Measurements from ENCODE around the gene EPHA4.

Gene EPHA4

GRCh38 chr2:221410487-221410886, 161.6 kb downstream of the EPHA4 start:
- Histone ChIP-seq H3K9me3 (ENCODE audit: control insufficient read depth, insufficient read depth, low read length) (no peaks in the 10 kb centered on the region), H3K27ac (ENCODE audit: low read length) (no peak overlapping the region), H3K36me3 (ENCODE audit: control insufficient read depth, insufficient read depth, low read length) (no peaks in the 10 kb centered on the region), H3K27me3 (ENCODE audit: control insufficient read depth, insufficient read depth, low read length) (no peaks in the 10 kb centered on the region), H3K4me3 (ENCODE audit: low read length) (no peak overlapping the region), H3K4me1 (ENCODE audit: control insufficient read depth, insufficient read depth, low read length) (no peaks in the 10 kb centered on the region)
- DNase-seq (ENCODE audit: low read depth, low spot score): no peak
- WGBS (ENCODE audit: insufficient coverage, insufficient read length): no CpG with 5 or more reads among the region's 4 CpGs

GRCh38 chr2:221407765-221408164, 164.3 kb downstream of the EPHA4 start:
- no peaks in the 10 kb centered on the region for H3K9me3 ChIP-seq (ENCODE audit: control insufficient read depth, insufficient read depth, low read length)
- no peaks in the 10 kb centered on the region for H3K27me3 ChIP-seq (ENCODE audit: control insufficient read depth, insufficient read depth, low read length)
- WGBS (ENCODE audit: insufficient coverage, insufficient read length): no CpG with 5 or more reads among the region's 5 CpGs
- no peak for DNase-seq (ENCODE audit: low read depth, low spot score)
- H3K36me3 ChIP-seq (ENCODE audit: control insufficient read depth, insufficient read depth, low read length): no peaks in the 10 kb centered on the region
- H3K4me1 ChIP-seq (ENCODE audit: control insufficient read depth, insufficient read depth, low read length): no peaks in the 10 kb centered on the region
- H3K4me3 ChIP-seq (ENCODE audit: low read length): no peak overlapping the region
- H3K27ac ChIP-seq (ENCODE audit: low read length): no peak overlapping the region

- DNase-seq (ENCODE audit: low read depth, low spot score): no peak
These were observed 166.6 kb downstream of the EPHA4 start for GRCh38 chr2:221405521-221405920.

GRCh38 chr2:221402072-221402471, 170.0 kb downstream of the EPHA4 start:
- Histone ChIP-seq H3K27me3 (ENCODE audit: control insufficient read depth, insufficient read depth, low read length) (no peaks in the 10 kb centered on the region), H3K4me3 (ENCODE audit: low read length) (no peak overlapping the region), H3K9me3 (ENCODE audit: control insufficient read depth, insufficient read depth, low read length) (no peaks in the 10 kb centered on the region), H3K36me3 (ENCODE audit: control insufficient read depth, insufficient read depth, low read length) (no peaks in the 10 kb centered on the region), H3K27ac (ENCODE audit: low read length) (no peak overlapping the region), H3K4me1 (ENCODE audit: control insufficient read depth, insufficient read depth, low read length) (no peaks in the 10 kb centered on the region)
- WGBS (ENCODE audit: insufficient coverage, insufficient read length): no CpG with 5 or more reads among the region's 1 CpG
- DNase-seq (ENCODE audit: low read depth, low spot score): no peak

More at GRCh38 chr2:221405521-221405920, 166.6 kb downstream of the EPHA4 start:
- no peak overlapping the region for H3K27ac ChIP-seq (ENCODE audit: low read length)
- no peaks in the 10 kb centered on the region for H3K27me3 ChIP-seq (ENCODE audit: control insufficient read depth, insufficient read depth, low read length)
- no peak overlapping the region for H3K4me3 ChIP-seq (ENCODE audit: low read length)
- H3K9me3 ChIP-seq (ENCODE audit: control insufficient read depth, insufficient read depth, low read length): no peaks in the 10 kb centered on the region
- no peaks in the 10 kb centered on the region for H3K4me1 ChIP-seq (ENCODE audit: control insufficient read depth, insufficient read depth, low read length)
- H3K36me3 ChIP-seq (ENCODE audit: control insufficient read depth, insufficient read depth, low read length): no peaks in the 10 kb centered on the region

- H3K4me3 ChIP-seq (ENCODE audit: low read length): no peak overlapping the region
- no peaks in the 10 kb centered on the region for H3K36me3 ChIP-seq (ENCODE audit: control insufficient read depth, insufficient read depth, low read length)
- no peak overlapping the region for H3K27ac ChIP-seq (ENCODE audit: low read length)
- whole genome bisulfite sequencing (ENCODE audit: insufficient coverage, insufficient read length): no CpG with 5 or more reads among the region's 4 CpGs
- DNase-seq (ENCODE audit: low read depth, low spot score): no peak
- no peaks in the 10 kb centered on the region for H3K9me3 ChIP-seq (ENCODE audit: control insufficient read depth, insufficient read depth, low read length)
- no peaks in the 10 kb centered on the region for H3K27me3 ChIP-seq (ENCODE audit: control insufficient read depth, insufficient read depth, low read length)
- no peaks in the 10 kb centered on the region for H3K4me1 ChIP-seq (ENCODE audit: control insufficient read depth, insufficient read depth, low read length)
These were observed 171.7 kb downstream of the EPHA4 start for GRCh38 chr2:221400411-221400810.

- Histone ChIP-seq H3K4me3 (ENCODE audit: low read length) (no peak overlapping the region), H3K27me3 (ENCODE audit: control insufficient read depth, insufficient read depth, low read length) (no peaks in the 10 kb centered on the region), H3K4me1 (ENCODE audit: control insufficient read depth, insufficient read depth, low read length) (no peaks in the 10 kb centered on the region), H3K9me3 (ENCODE audit: control insufficient read depth, insufficient read depth, low read length) (no peaks in the 10 kb centered on the region), H3K36me3 (ENCODE audit: control insufficient read depth, insufficient read depth, low read length) (no peaks in the 10 kb centered on the region), H3K27ac (ENCODE audit: low read length) (no peak overlapping the region)
- no peak for DNase-seq (ENCODE audit: low read depth, low spot score)
- WGBS (ENCODE audit: insufficient coverage, insufficient read length): no CpG with 5 or more reads among the region's 4 CpGs
These were observed 172.9 kb downstream of the EPHA4 start for GRCh38 chr2:221399183-221399582.

- Histone ChIP-seq H3K9me3 (ENCODE audit: control insufficient read depth, insufficient read depth, low read length) (no peaks in the 10 kb centered on the region), H3K4me3 (ENCODE audit: low read length) (no peak overlapping the region), H3K4me1 (ENCODE audit: control insufficient read depth, insufficient read depth, low read length) (no peaks in the 10 kb centered on the region), H3K27ac (ENCODE audit: low read length) (no peak overlapping the region), H3K36me3 (ENCODE audit: control insufficient read depth, insufficient read depth, low read length) (no peaks in the 10 kb centered on the region), H3K27me3 (ENCODE audit: control insufficient read depth, insufficient read depth, low read length) (no peaks in the 10 kb centered on the region)
- no CpG with 5 or more reads among the region's 1 CpG for WGBS (ENCODE audit: insufficient coverage, insufficient read length)
- DNase-seq (ENCODE audit: low read depth, low spot score): no peak
These were observed 174.9 kb downstream of the EPHA4 start for GRCh38 chr2:221397187-221397586.

- Histone ChIP-seq H3K27me3 (ENCODE audit: control insufficient read depth, insufficient read depth, low read length) (no peaks in the 10 kb centered on the region), H3K27ac (ENCODE audit: low read length) (no peak overlapping the region), H3K4me1 (ENCODE audit: control insufficient read depth, insufficient read depth, low read length) (no peaks in the 10 kb centered on the region), H3K4me3 (ENCODE audit: low read length) (no peak overlapping the region), H3K36me3 (ENCODE audit: control insufficient read depth, insufficient read depth, low read length) (no peaks in the 10 kb centered on the region), H3K9me3 (ENCODE audit: control insufficient read depth, insufficient read depth, low read length) (no peaks in the 10 kb centered on the region)
- WGBS (ENCODE audit: insufficient coverage, insufficient read length): no CpG with 5 or more reads among the region's 5 CpGs
- DNase-seq (ENCODE audit: low read depth, low spot score): no peak
These were observed 179.7 kb downstream of the EPHA4 start for GRCh38 chr2:221392228-221392881.

GRCh38 chr2:221390878-221391277, 181.2 kb downstream of the EPHA4 start:
- Histone ChIP-seq H3K27ac (ENCODE audit: low read length) (no peak overlapping the region), H3K27me3 (ENCODE audit: control insufficient read depth, insufficient read depth, low read length) (no peaks in the 10 kb centered on the region), H3K36me3 (ENCODE audit: control insufficient read depth, insufficient read depth, low read length) (no peaks in the 10 kb centered on the region), H3K4me1 (ENCODE audit: control insufficient read depth, insufficient read depth, low read length) (no peaks in the 10 kb centered on the region), H3K4me3 (ENCODE audit: low read length) (no peak overlapping the region), H3K9me3 (ENCODE audit: control insufficient read depth, insufficient read depth, low read length) (no peaks in the 10 kb centered on the region)
- DNase-seq (ENCODE audit: low read depth, low spot score): no peak
- WGBS (ENCODE audit: insufficient coverage, insufficient read length): no CpG with 5 or more reads among the region's 4 CpGs

GRCh38 chr2:221389904-221390303, 182.2 kb downstream of the EPHA4 start:
- no peaks in the 10 kb centered on the region for H3K27me3 ChIP-seq (ENCODE audit: control insufficient read depth, insufficient read depth, low read length)
- no peak overlapping the region for H3K4me3 ChIP-seq (ENCODE audit: low read length)
- no peaks in the 10 kb centered on the region for H3K4me1 ChIP-seq (ENCODE audit: control insufficient read depth, insufficient read depth, low read length)
- no CpG with 5 or more reads among the region's 2 CpGs for WGBS (ENCODE audit: insufficient coverage, insufficient read length)
- no peaks in the 10 kb centered on the region for H3K36me3 ChIP-seq (ENCODE audit: control insufficient read depth, insufficient read depth, low read length)
- DNase-seq (ENCODE audit: low read depth, low spot score): no peak
- H3K27ac ChIP-seq (ENCODE audit: low read length): no peak overlapping the region
- no peaks in the 10 kb centered on the region for H3K9me3 ChIP-seq (ENCODE audit: control insufficient read depth, insufficient read depth, low read length)

- Histone ChIP-seq H3K36me3 (ENCODE audit: control insufficient read depth, insufficient read depth, low read length) (no peaks in the 10 kb centered on the region), H3K4me3 (ENCODE audit: low read length) (no peak overlapping the region), H3K9me3 (ENCODE audit: control insufficient read depth, insufficient read depth, low read length) (no peaks in the 10 kb centered on the region), H3K27ac (ENCODE audit: low read length) (no peak overlapping the region), H3K4me1 (ENCODE audit: control insufficient read depth, insufficient read depth, low read length) (no peaks in the 10 kb centered on the region), H3K27me3 (ENCODE audit: control insufficient read depth, insufficient read depth, low read length) (no peaks in the 10 kb centered on the region)
- no peak for DNase-seq (ENCODE audit: low read depth, low spot score)
- no CpG with 5 or more reads among the region's 5 CpGs for WGBS (ENCODE audit: insufficient coverage, insufficient read length)
These were observed 182.7 kb downstream of the EPHA4 start for GRCh38 chr2:221389421-221389820.
